Esophagus muscularis mucosa (tissue), 4 donors: ENCODE data around the gene MTFMT. TPM values are rescaled to one million over a fixed set of nuclear protein-coding genes. Genes with fewer than 3 reads are reported as not detected.

ENCODE experiments used
- DNase-seq: peaks from one replicate; pipeline ENCODE4 v3.0.0-alpha.2; 2017; ENCODE audit errors: extremely low spot score
- H3K27ac ChIP-seq, 4 donors: fragments of 200-600 bp; sonication (generic); replicated peaks in 1 of 4; 1 replicate in 3 of 4; 2 replicates in 1 of 4; pipeline ENCODE4 v1.5.1; 2016 to 2019; ENCODE audit warnings: mild to moderate bottlenecking in 1 of 4
- H3K27me3 ChIP-seq, 4 donors: fragments of 200-600 bp; sonication (generic); one replicate each; pipeline versions ENCODE4 v1.5.1 to v1.6.0; 2016 to 2019
- H3K36me3 ChIP-seq, 4 donors: fragments of 200-600 bp; sonication (generic); one replicate each; pipeline ENCODE4 v1.5.1; 2016 to 2019
- H3K4me1 ChIP-seq, 4 donors: fragments of 200-600 bp; sonication (generic); one replicate each; pipeline ENCODE4 v1.5.1; 2016 to 2019
- H3K4me3 ChIP-seq, 4 donors: fragments of 200-600 bp; sonication (generic); 1 replicate in 2 of 4; 2 replicates in 2 of 4; pipeline ENCODE4 v1.5.1; 2016 to 2019; ENCODE audit warnings: mild to moderate bottlenecking in 4 of 4, moderate library complexity in 1 of 4
- H3K9me3 ChIP-seq, 4 donors: fragments of 200-600 bp; sonication (generic); 1 replicate in 3 of 4; 2 replicates in 1 of 4; pipeline ENCODE4 v1.5.1; 2016 to 2019
- EP300 ChIP-seq: sonication (generic); formaldehyde crosslinking; IDR thresholded peaks from one replicate; pipeline ENCODE4 v1.6.1; 2017; ENCODE audit warnings: antibody characterized with exemption
- POLR2A ChIP-seq: fragments of 450-650 bp; IDR thresholded peaks from one replicate; pipeline ENCODE4 v1.6.1; 2017; ENCODE audit warnings: antibody characterized with exemption, moderate library complexity, mild to moderate bottlenecking, low read depth
- POLR2AphosphoS5 ChIP-seq, 2 donors: sonication (generic); formaldehyde crosslinking; IDR thresholded peaks; one replicate each; pipeline ENCODE4 v1.6.1; 2017; ENCODE audit warnings: antibody characterized with exemption in 2 of 2
- WGBS: methylation state at CpG from one replicate; pipeline ENCODE4 v1.1.5; 2018; 5-methylcytosine and 5-hydroxymethylcytosine counted together
- intact Hi-C: fragments of 100-400 bp; cut with DNase I; formaldehyde crosslinking; loops from one replicate; pipeline ENCODE4 v1.15.1; 2023
- total RNA-seq, 4 donors: library from RNA; depleted of rRNA; stranded (reverse); fragments of >200 nt; gene quantifications; one replicate each; pipeline versions ENCODE4 v1.1.0 to v1.2.1, GENCODE V29; 2016
- TF ChIP-seq, protein P1 (sequence below), 3 experiments: fragments of 200-600 bp in 2 of 3; fragments of 450-650 bp in 1 of 3; sonication (generic) in 2 of 3; IDR thresholded peaks; one replicate each; pipeline ENCODE4 v1.5.1; 2017 to 2019; ENCODE audit warnings: antibody characterized with exemption in 3 of 3, mild to moderate bottlenecking in 2 of 3, moderate library complexity in 1 of 3

The MTFMT gene
- total RNA-seq, 4 donors from 2014 or later, result 26.3 to 29.9 (median 29.4) TPM

DNA sequence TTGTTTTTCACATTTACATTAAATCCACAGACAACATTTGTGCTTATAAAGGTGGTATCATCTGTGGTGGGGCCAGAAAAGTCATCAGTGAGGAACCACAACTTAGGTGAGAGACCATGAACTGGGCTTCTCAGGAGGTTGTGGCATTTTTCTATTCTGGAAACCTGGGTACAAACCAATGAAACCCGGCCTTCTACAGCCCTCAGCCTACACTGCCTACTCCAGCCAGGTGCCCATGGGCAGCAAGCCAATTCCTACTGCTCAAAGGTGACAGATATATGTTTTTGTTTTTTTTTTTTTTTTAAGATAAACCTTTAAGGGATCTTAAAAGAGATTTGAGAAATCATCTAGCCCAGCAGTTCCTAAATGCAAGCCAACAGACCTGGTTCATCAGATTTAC lies 60.0 kb downstream of the MTFMT start:
- Histone ChIP-seq H3K27me3 (no peaks in the 10 kb centered on the region), H3K4me3 (no peak overlapping the region), H3K36me3 (peaks cover 71 to 95% (median 84%) of the 10 kb centered on the region in 4 donors), H3K27ac (no peak overlapping the region), H3K4me1 (no peaks in the 10 kb centered on the region), H3K9me3 (no peaks in the 10 kb centered on the region)
- 86% methylated on average over 1 of the region's 1 CpG for WGBS
- DNase-seq, result no peak
- no peak for TF ChIP-seq EP300
- TF ChIP-seq, protein P1, sequence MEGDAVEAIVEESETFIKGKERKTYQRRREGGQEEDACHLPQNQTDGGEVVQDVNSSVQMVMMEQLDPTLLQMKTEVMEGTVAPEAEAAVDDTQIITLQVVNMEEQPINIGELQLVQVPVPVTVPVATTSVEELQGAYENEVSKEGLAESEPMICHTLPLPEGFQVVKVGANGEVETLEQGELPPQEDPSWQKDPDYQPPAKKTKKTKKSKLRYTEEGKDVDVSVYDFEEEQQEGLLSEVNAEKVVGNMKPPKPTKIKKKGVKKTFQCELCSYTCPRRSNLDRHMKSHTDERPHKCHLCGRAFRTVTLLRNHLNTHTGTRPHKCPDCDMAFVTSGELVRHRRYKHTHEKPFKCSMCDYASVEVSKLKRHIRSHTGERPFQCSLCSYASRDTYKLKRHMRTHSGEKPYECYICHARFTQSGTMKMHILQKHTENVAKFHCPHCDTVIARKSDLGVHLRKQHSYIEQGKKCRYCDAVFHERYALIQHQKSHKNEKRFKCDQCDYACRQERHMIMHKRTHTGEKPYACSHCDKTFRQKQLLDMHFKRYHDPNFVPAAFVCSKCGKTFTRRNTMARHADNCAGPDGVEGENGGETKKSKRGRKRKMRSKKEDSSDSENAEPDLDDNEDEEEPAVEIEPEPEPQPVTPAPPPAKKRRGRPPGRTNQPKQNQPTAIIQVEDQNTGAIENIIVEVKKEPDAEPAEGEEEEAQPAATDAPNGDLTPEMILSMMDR (IDR thresholded peaks at IDR 0.05), result no peak
- TF ChIP-seq POLR2A, result no peak
- no peak for TF ChIP-seq POLR2AphosphoS5 (IDR thresholded peaks at IDR 0.05)
- intact Hi-C loops, result no loop called here

DNA sequence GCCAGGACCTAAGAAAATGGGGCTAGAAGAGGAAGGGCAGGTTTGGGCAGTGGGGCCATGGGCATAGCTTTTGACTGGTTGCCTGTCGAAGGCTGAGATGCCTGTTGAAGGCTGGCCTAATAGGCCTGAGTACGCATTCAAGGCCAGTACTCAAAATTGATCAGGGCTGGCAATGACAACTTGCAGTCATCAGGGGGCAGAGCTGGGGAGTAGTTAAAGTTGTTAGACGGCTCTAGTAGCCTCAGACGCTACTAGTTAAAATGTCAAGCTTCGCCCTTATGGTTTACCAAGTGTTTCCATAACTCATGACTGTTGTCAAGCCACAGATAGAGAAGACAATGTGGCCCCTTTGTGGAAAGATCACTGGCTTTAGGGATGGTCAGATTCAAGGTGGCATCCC lies 68.4 kb downstream of the MTFMT start:
- Histone ChIP-seq H3K9me3 (no peaks in the 10 kb centered on the region), H3K27ac (no peak overlapping the region), H3K36me3 (peaks cover 65 to 99% (median 89%) of the 10 kb centered on the region in 4 donors), H3K4me3 (no peak overlapping the region), H3K4me1 (no peaks in the 10 kb centered on the region), H3K27me3 (no peaks in the 10 kb centered on the region)
- WGBS, result 96% methylated on average over 5 of the region's 5 CpGs
- no peak for TF ChIP-seq POLR2AphosphoS5 (IDR thresholded peaks at IDR 0.05)
- DNase-seq, result no peak
- intact Hi-C loops, result no loop called here

DNA sequence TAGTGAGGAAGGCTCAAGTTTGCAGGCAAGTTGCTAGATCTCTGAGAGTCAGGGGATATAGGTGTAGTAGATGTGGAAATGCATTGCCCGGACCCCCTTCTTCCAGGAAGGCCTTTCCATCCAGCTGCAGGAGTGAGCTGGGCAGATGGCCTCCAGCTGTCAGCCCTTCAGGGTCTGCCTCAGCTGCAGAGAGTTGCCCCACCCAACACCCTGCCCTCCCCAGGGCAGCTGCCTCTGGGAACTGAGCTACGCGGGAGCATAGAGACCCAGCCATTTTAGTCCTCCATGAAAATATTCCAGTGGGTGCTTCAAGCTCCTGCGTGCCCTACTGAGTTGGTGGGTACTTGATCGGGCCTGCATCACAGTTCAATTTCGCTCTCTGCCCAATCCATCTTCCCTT lies 69.3 kb downstream of the MTFMT start:
- TF ChIP-seq, protein P1 (IDR thresholded peaks at IDR 0.05), result no peak
- TF ChIP-seq POLR2AphosphoS5 (IDR thresholded peaks at IDR 0.05) (no peak), POLR2A (no peak), EP300 (no peak)
- Histone ChIP-seq H3K36me3 (peaks cover 70 to 100% (median 89%) of the 10 kb centered on the region in 4 donors), H3K4me1 (no peaks in the 10 kb centered on the region), H3K9me3 (no peaks in the 10 kb centered on the region), H3K27ac (no peak overlapping the region), H3K27me3 (no peaks in the 10 kb centered on the region), H3K4me3 (no peak overlapping the region)
- intact Hi-C loops, result no loop called here
- WGBS, result 94% methylated on average over 6 of the region's 6 CpGs
- DNase-seq, result no peak

DNA sequence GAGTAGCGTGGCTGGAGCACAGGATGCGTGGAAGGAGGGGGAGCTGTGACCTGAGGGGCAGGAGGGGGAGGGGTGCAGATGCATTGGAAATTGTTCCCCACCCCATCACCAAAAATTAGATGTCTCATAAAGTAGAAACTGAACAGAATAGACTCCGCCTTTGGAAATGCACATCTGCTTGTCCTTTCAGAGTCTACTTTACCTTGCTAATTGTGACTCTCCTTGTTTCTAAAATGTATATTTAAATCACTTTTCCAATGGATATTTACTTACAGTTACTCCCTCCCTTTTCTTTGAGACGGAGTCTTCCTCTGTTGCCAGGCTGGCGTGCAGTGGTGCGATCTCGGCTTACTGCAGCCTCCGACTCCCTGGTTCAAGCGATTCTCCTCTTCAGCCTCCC lies 70.3 kb downstream of the MTFMT start:
- Histone ChIP-seq H3K27ac (no peak overlapping the region), H3K36me3 (peaks cover 60 to 92% (median 80%) of the 10 kb centered on the region in 4 donors), H3K9me3 (no peaks in the 10 kb centered on the region), H3K4me1 (no peaks in the 10 kb centered on the region), H3K4me3 (no peak overlapping the region), H3K27me3 (no peaks in the 10 kb centered on the region)
- 99% methylated on average over 9 of the region's 9 CpGs for WGBS
- TF ChIP-seq, protein P1 (IDR thresholded peaks at IDR 0.05), result no peak
- TF ChIP-seq POLR2A, result no peak
- TF ChIP-seq EP300, result no peak
- TF ChIP-seq POLR2AphosphoS5 (IDR thresholded peaks at IDR 0.05), result no peak
- no peak for DNase-seq
- intact Hi-C loops, result no loop called here

DNA sequence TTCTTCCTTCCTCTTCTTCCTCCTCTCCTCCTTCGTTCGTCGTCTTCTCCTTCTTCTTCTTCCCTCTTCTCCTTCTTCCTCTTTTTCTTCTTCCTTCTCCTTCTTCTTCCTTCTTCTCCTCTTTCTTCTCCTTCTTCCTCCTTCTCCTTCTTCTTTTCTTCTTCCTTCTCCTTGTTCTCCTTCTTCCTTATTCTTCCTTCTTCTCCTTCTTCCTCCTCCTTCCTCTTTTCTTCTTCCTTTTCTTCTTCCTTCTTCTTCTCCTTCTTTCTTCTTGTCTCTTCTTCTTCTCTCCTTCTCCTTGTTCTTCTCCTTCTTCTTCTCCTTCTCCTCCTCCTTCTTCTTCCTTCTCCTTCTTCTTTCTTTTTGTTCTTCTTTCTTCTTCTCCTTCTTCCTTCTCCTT lies 75.0 kb downstream of the MTFMT start:
- H3K9me3 ChIP-seq, result no peaks in the 10 kb centered on the region
- no peak overlapping the region for H3K4me3 ChIP-seq
- 82% methylated on average over 2 of the region's 3 CpGs for WGBS
- TF ChIP-seq POLR2AphosphoS5 (IDR thresholded peaks at IDR 0.05) (no peak), POLR2A (no peak), EP300 (no peak)
- TF ChIP-seq, protein P1 (IDR thresholded peaks at IDR 0.05), result no peak
- H3K4me1 ChIP-seq, result no peaks in the 10 kb centered on the region
- no peak overlapping the region for H3K27ac ChIP-seq
- peaks cover 23 to 52% (median 37%) of the 10 kb centered on the region in 4 donors for H3K36me3 ChIP-seq
- H3K27me3 ChIP-seq, result no peaks in the 10 kb centered on the region
- DNase-seq, result no peak
- intact Hi-C loops, result no loop called here
